PC-9 (cell line): ENCODE data around the gene PRKG1.

Experiments
- EZH2 ChIP-seq: fragments of 200-600 bp; sonication (generic); IDR thresholded peaks from 2 replicates; pipeline ENCODE4 v1.8.0; 2017; ENCODE audit warnings: antibody characterized with exemption, low read depth
- TF ChIP-seq, protein P1 (sequence below): fragments of 200-600 bp; sonication (generic); conservative IDR thresholded peaks from 2 replicates; pipeline ENCODE4 v1.6.1; 2017; ENCODE audit warnings: mixed run types, antibody characterized with exemption, mild to moderate bottlenecking, moderate library complexity

DNA sequence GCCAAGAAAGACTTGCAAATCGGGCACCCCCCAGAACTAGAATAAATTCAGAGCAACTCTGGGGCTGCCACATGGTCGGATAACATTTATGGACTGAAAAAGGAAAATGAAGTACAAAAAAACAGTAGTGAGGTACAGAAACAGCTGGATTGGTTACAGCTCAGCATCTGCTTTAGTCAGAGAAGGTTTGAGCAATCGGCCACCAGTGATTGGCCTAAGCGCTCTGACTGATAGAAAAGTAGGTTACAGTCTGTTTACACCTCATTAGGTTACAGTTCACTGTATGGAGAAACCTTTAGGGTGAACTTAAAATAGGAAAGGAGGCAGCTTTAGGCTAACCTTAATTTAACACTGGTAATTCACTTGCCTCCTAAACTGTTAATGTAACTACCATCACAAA lies 1137.8 kb downstream of the PRKG1 start:
- TF ChIP-seq, protein P1, sequence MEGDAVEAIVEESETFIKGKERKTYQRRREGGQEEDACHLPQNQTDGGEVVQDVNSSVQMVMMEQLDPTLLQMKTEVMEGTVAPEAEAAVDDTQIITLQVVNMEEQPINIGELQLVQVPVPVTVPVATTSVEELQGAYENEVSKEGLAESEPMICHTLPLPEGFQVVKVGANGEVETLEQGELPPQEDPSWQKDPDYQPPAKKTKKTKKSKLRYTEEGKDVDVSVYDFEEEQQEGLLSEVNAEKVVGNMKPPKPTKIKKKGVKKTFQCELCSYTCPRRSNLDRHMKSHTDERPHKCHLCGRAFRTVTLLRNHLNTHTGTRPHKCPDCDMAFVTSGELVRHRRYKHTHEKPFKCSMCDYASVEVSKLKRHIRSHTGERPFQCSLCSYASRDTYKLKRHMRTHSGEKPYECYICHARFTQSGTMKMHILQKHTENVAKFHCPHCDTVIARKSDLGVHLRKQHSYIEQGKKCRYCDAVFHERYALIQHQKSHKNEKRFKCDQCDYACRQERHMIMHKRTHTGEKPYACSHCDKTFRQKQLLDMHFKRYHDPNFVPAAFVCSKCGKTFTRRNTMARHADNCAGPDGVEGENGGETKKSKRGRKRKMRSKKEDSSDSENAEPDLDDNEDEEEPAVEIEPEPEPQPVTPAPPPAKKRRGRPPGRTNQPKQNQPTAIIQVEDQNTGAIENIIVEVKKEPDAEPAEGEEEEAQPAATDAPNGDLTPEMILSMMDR: no peak
- no peak for TF ChIP-seq EZH2
